Tibial nerve (tissue), 4 donors: ENCODE data around the gene GPC6.

Source experiments
- EP300 ChIP-seq, 2 donors: sonication (generic); formaldehyde crosslinking; IDR thresholded peaks; one replicate each; pipeline ENCODE4 v1.6.1; 2017; ENCODE audit warnings: antibody characterized with exemption in 2 of 2, mild to moderate bottlenecking in 1 of 2
- POLR2A ChIP-seq, 2 donors: fragments of 450-650 bp; IDR thresholded peaks; one replicate each; pipeline ENCODE4 v1.6.1; 2017; ENCODE audit warnings: antibody characterized with exemption in 2 of 2, mild to moderate bottlenecking in 2 of 2, moderate library complexity in 2 of 2
- TF ChIP-seq, protein P1 (sequence below), 5 experiments: fragments of 200-600 bp in 3 of 5; fragments of 450-650 bp in 2 of 5; sonication (generic) in 3 of 5; IDR thresholded peaks; one replicate each; pipeline ENCODE4 v1.5.1; 2016 to 2019; ENCODE audit warnings: antibody characterized with exemption in 5 of 5, mild to moderate bottlenecking in 3 of 5, moderate library complexity in 2 of 5

DNA sequence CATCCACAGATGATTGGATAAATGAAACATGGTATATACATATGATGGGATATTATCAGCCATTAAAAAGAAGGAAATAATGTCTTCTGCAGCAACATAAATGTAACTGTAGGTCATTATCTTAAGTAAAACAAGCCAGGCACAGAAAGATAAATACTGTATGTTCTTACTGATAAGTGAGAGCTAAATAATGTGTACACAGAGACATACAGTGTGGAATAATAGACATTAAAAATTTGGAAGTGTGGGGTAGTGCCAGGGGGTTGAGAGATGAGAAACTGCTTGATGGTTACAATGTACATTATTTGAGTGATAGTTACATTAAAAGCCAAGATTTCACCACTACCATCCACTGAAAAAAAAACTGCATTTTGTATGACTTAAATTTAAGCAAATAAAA is 26.0 kb upstream of the GPC6 start:
- TF ChIP-seq, protein P1, sequence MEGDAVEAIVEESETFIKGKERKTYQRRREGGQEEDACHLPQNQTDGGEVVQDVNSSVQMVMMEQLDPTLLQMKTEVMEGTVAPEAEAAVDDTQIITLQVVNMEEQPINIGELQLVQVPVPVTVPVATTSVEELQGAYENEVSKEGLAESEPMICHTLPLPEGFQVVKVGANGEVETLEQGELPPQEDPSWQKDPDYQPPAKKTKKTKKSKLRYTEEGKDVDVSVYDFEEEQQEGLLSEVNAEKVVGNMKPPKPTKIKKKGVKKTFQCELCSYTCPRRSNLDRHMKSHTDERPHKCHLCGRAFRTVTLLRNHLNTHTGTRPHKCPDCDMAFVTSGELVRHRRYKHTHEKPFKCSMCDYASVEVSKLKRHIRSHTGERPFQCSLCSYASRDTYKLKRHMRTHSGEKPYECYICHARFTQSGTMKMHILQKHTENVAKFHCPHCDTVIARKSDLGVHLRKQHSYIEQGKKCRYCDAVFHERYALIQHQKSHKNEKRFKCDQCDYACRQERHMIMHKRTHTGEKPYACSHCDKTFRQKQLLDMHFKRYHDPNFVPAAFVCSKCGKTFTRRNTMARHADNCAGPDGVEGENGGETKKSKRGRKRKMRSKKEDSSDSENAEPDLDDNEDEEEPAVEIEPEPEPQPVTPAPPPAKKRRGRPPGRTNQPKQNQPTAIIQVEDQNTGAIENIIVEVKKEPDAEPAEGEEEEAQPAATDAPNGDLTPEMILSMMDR (IDR thresholded peaks at IDR 0.05): no peak
- no peak for TF ChIP-seq POLR2A (IDR thresholded peaks at IDR 0.05)
- TF ChIP-seq EP300 (IDR thresholded peaks at IDR 0.05): no peak
